GM12864 (cell line): ENCODE results near the gene GNA15.

Experiments used
- DNase-seq: peaks from one replicate; pipeline ENCODE4 v3.0.0-alpha.2; 2011; ENCODE audit warnings: low read depth
- H3K4me3 ChIP-seq: 2 replicates; pipeline ENCODE4 v1.5.1; 2011; ENCODE audit warnings: mild to moderate bottlenecking, low read depth, low read length, control low read depth
- CTCF ChIP-seq: IDR thresholded peaks from 2 replicates; pipeline ENCODE4 v1.5.1; 2011; ENCODE audit warnings: low read depth, mild to moderate bottlenecking, moderate library complexity, low read length, control low read depth, inconsistent platforms; ENCODE audit errors: missing control alignments

Gene GNA15

DNA sequence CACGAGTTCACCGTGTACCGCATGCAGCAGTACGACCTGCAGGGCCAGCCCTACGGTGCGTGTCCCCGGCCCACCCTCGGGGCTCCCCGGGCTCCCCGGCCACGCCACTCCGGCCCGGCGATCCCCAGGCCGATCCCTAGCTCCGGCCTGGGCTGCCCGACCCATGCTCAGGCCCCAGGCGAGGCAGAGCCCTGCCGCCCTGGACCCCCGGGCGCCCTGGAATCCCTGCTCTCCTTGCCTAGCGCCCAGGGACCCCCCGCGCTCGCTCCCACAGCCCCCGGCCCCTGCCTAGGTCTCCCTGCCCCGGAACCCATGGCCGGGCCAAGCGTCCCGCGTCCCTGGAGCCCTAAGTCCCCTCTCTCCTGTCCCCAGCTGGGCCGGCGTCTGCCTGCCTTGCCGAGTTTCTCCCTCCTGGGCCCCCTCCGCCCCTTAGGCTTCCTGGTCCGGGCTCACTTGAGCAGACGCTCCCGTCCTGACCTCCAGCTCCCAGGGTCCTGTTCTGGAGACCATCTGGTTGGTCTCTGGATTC, 50.4 kb downstream of the GNA15 start:
- TF ChIP-seq CTCF: no peak
- no peak for DNase-seq
- peak overlapping the region; percentile 85 for H3K4me3 ChIP-seq

GRCh38 chr19:3186891-3187661, 51.2 kb downstream of the GNA15 start:
- no peak for DNase-seq
- no peak for TF ChIP-seq CTCF
- peak overlapping the region; percentile 85 for H3K4me3 ChIP-seq

DNA sequence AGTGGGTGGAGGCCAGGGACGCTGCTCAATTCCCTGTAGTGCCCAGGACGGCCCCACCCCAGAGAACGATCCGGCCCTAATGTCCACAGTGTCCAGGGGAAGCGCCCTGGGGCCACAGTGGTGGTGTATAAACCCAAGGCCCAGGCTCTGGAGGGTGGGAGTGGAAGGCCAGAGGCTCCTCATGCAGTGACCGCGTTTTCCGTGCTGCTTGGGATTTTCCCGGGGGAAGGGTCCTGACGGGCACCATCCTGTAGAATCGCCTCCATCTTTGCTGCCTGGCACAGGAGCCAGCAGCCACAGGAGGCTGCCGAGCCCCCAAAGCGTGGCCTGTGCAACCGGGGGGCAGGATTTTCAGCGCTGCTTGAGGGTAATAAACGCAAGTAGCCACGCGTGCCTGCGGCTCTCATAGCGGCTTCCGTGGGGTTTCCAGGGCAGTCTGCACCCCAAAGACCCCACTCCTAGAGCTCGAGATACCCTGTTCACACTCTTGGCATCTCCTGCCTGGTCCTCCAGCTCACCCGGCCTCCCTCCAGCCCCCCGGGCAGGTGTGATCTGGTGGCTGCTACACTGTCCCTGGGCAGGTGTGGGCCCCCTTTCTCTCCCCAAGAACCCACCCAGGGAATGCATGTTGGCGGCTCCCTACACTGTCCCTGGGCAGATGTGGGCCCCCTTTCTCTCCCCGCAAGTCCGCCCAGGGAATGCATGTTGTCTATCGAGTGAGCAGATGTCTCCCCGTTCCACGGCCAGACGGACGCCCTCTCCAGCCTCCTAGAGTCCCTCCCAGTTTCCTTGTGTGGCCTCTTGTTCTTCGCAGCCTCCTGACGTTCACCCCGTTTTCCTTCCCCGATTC, 52.1 kb downstream of the GNA15 start:
- no peak for TF ChIP-seq CTCF
- no peak for DNase-seq
- peak overlapping the region; percentile 85 for H3K4me3 ChIP-seq

DNA sequence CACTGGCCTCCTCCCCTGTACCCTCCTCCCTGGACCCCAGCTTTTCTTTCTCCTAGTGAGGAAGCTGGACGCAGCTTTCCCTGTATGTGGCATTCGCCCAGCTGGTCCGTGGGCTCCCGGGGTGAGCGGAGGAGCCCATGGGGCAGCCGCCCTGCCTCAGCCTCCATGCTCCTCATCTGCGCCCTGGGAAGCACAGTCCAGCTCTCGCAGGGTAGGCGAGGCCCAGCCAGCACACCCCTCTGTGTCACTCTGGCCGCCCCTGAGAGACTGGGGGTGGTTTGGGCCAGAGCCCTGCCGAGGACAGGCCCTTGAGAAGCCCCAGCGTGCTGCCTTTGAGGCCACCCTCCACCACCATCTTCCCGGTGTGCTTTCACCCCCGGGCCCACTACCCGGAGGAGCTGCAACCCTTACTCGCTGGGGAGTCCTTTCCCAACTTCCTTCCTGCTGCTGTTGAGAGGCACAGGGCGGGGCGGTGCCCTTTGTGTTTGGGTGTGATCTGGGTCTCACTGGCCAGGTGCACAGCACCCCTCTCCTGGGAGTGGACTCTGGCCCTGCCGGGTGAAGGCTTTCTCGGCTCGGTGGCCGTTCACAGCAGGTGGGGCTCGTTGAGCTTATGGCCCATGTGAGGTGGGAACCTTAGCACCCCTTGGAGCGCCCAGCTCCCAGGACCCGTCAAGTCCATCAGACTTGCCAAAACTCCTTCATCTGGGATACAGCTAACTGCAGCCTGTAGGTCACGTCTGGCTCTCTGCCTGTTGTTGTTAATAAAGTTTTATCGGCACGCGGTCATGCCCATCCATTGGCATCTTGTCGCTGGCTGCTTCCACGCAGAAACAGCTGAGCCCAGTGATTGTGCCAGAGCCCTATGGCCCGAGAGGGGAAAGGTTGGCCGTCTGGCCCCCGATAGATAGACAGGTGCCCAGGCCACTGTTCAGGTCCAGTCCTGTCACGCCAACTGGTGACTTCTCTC, 53.1 kb downstream of the GNA15 start:
- DNase-seq: no peak
- H3K4me3 ChIP-seq: no peak overlapping the region
- no peak for TF ChIP-seq CTCF

GRCh38 chr19:3189702-3190469, 54.1 kb downstream of the GNA15 start:
- DNase-seq: no peak
- H3K4me3 ChIP-seq: no peak overlapping the region
- no peak for TF ChIP-seq CTCF

- no peak for TF ChIP-seq CTCF
- DNase-seq: no peak
- no peak overlapping the region for H3K4me3 ChIP-seq
These were observed 54.6 kb downstream of the GNA15 start for GRCh38 chr19:3190470-3190770.
